GM18511 (cell line): Measurements from ENCODE around the gene GRB2.
"Not testable (repeated sequence)": the region's sequence is repeated elsewhere in the genome, so short reads cannot be mapped to it uniquely, and the experiment has no call there.

Experiments used
- ATAC-seq: cut with Tn5 transposase; IDR thresholded peaks from one replicate; pipeline ENCODE4 v1.9.1; 2021; ENCODE audit warnings: mild to moderate bottlenecking, moderate library complexity; ENCODE audit not compliant: unreplicated experiment

The GRB2 gene

DNA sequence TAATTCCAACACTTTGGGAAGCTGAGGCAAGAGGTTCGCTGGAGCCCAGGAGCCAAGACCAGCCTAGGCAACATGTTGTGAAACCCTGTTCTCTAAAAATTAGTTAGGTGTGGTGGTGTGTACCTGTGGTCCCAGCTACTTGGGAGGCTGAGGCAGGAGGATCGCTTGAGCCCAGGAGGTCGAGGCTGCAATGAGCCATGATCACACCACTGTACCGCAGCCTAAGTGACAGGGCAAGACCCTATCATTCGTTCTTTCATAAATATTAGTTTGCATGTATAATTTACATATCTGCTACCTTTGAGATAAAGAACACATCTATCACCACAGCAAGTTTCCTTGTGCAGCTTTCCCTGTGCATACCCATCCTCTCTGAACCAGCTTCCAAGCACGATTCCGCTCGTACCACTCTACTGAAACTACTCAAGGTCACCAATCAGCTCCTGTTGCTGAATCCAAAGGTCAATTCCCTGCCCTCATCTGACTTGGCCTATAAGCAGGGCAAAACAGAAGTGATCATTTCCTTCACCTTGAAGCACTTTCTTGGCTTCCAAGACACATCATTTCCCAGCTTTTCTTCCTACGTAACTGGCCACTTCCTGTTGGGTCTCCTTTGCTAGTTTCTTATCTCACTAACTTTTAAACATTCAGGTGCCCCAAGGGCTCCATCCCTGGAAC, 49.1 kb downstream of the GRB2 start:
- ATAC-seq = no peak

DNA sequence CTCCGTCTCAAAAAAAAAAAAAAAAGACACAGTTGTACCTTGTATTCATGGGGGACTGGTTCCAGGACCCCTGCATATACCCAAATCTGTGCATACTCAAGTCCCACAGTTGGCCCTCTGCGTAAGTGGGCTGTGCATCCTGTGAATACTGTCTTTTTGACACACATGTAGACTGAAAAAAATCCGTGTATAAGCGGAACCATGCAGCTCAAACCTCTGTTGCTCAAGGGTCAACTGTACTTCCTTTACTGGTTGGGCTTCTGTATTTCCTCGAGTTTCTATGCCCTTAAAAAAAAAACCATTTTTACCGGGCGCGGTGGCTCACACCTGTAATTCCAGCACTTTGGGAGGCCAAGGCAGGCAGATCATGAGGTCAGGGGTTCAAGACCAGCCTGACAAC, 52.3 kb downstream of the GRB2 start:
- ATAC-seq = no peak

DNA sequence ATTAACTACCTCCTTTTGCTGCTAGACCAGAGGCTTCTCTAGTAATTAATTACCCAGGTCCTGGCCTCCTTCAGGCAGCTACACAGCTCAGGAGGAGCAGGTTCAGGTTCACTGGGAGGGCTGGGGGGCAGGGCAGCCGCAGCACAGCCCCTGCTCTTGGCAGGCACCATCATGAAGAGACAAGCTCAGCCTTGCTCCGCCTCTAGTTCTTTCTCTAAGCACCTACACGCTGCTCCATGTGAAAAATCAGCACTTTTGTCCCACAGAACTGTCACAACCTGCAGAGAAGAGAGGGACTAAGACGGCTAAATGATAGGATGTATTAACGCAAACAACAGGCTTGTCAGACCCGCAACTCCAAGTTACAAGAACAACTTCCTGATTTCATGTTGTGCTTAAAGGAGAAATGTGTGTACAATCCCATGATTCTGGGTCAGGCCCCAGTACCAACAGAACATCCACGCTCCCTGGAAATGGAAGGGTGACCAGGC, 53.4 kb downstream of the GRB2 start:
- no peak for ATAC-seq

DNA sequence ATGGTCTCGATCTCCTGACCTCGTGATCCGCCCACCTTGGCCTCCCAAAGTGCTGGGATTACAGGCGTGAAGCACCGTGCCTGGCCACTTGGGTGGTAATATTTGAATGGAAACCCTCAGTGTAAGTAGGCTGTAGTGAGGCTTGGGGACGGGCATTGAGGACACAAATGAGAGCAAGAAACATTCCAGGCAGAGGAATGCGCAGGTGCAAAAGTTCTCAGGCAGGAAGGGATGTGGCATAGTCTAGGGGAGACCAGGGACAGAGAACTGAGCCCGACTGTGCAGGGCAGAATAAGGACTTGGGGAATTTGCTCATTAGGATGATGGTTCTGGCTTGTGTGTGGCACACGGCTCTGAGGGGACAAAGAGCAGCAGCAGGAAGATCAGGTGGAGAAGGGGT, 54.8 kb downstream of the GRB2 start:
- no peak for ATAC-seq

DNA sequence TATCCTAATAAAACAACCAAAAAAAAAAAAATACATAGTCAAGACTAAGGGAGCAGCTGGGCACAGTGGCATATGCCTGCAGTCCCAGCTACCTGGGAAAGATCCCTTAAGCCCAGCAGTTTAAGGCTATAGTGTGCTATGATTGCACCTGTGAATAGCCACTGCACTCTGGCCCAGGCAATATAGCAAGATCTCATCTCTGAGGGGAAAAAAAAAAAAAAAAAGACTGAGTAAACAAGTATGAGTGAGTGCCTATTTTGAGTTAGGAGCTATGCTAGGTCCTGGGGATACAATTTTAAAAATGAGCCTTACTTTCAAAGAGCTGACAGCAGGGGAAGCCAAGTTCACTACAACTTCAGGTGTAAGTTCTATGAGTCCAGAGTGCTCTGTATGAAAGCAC, 55.4 kb downstream of the GRB2 start:
- ATAC-seq = no peak

DNA sequence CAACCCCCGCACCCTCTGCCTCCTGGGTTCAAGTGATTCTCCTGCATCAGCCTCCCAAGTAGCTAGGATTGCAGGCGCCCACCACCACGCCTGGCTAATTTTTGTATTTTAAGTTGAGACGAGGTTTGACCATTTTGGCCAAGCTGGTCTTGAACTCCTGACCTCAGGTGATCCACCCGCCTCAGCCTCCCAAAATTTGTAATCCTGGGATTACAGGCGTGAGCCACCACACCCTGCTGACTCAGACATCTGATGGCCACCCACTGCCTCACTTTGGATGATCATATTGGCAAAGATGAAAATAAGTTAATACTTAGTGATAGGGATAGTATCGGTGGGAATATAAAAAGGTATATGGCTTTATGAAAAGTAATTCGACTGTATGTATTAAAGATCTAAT, 55.9 kb downstream of the GRB2 start:
- no peak for ATAC-seq

DNA sequence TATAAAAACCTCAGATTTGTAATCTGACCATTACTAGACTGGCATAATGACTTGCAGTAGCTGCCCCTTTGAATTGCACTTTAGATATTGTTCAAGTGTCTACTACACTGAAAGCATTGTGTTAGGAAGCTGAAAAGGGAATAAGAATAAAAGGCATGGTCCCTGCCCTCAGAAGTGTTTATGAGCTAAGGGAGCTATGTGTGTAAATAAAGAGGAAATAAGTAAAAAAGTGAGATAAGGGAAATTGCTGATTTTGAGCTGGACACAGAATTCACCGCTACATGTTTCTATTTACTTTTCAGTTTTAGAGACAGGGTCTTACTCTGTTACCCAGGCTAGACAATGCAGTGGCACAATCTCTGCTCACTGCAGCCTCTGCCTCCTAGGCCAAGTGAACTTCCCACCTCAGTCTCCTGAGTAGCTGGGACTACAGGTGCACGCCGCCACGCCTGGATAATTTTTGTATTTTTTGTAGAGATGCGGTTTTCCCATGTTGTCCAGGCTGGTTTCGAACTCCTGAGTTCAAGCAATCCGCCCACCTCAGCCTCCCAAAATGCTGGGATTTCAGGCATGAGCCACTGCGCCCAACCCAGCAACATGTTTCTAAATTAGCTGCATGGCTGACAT, 57.0 kb downstream of the GRB2 start:
- ATAC-seq = no peak

DNA sequence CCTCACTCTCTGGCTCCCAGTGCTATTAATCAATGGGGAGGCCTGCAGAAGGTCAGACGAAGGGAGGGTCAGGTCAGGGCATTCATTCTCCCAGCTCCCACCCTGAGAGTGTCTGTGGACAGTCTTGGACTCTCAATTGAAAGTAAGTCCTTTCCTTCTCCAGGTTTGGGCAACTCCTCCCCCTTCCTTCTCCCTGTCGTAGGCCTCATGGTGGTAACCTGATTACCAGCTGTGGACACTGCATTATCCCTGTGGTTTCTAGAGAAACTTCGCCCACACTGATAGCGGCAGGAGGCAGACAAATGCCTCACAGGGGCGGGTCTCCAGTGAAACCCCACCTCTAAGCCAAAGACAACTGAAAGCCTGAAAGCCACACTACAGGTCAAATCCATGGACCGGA, 58.6 kb downstream of the GRB2 start:
- ATAC-seq = no peak

DNA sequence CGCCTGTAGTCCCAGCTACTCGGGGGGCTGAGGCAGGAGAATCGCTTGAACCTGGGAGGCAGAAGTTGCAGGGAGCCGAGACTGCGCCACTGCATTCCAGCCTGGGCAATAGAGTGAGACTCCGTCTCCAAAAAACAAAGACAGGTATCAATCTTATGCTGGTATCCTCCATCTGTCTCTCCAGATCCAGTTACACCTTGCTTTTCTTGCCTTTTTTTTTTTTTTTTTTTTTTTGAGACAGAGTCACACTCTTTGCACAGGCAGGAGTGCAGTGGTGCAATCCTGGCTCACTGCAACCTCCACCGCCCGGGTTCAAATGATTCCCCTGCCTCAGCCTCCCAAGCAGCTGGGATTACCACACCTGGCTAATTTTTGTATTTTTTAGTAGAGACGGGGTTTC, 59.1 kb downstream of the GRB2 start:
- ATAC-seq = not testable (repeated sequence)

DNA sequence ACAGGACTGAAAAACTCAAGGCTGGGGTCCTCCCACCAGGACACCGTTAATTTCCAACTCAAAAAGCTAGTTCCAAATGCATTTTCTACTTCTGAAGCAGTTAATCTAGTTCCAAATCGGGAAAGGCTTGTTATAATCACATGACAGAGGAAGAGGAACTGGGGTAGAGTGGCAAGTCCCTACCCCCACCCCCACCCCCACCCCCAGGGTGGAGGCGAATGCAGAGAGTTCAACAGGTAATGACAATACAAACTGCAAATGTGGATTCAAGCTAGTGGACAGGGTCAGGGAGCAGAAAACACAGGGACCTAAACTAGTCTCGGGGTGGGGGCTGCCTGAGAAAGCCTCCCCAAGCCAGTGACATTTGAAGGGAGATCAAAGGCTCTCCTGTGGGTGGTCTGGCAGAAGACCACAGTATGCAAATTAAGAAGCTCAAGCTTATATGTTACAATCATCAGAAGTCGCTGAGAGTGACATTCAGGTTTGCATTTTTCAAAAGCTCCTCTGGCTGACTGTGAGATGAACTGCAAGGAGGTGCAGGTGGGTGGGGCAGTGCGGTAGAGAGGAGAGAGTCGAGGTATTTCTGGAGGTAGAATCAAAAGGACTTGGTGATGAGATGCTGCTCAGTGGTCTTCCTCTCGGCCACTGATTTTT, 59.8 kb downstream of the GRB2 start:
- peak; percentile 62 for ATAC-seq

DNA sequence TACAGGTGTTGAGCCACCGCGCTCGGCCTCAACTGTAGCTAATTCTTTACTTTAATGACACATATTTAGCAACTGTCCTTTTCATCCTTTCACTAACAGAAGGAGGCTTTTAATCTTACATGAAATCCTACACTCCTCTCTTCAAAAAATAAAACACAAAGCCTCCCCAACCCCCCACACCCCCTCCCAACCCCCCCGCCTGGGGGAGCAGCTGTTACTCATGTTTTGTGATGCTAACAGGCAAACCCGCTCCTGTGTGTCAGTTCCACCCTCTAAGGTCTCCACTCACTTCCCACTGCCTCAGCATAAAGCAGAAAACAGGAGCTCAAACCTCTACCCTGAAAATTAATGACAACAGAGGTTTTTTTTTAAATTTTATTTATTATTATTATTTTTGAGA, 60.8 kb downstream of the GRB2 start:
- ATAC-seq = no peak

DNA sequence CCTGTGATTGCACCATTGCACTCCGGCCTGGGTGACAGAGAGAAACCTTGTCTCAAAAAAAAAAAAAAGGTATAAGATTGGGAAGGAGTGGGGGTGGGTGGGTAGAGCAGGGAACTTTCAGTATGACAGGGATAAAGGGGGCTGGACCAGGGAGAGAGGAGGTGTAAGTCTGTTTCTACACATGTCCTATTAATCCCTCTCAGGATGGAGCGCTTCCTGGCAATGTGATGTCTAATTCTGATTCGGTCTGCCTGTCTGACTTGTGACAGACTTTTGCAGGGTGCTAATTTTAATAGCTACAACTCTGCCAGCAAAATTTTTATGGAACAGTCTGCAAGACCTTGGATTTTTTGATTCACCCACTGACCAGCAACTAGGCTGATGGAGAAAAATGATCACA, 62.5 kb downstream of the GRB2 start:
- ATAC-seq = no peak

DNA sequence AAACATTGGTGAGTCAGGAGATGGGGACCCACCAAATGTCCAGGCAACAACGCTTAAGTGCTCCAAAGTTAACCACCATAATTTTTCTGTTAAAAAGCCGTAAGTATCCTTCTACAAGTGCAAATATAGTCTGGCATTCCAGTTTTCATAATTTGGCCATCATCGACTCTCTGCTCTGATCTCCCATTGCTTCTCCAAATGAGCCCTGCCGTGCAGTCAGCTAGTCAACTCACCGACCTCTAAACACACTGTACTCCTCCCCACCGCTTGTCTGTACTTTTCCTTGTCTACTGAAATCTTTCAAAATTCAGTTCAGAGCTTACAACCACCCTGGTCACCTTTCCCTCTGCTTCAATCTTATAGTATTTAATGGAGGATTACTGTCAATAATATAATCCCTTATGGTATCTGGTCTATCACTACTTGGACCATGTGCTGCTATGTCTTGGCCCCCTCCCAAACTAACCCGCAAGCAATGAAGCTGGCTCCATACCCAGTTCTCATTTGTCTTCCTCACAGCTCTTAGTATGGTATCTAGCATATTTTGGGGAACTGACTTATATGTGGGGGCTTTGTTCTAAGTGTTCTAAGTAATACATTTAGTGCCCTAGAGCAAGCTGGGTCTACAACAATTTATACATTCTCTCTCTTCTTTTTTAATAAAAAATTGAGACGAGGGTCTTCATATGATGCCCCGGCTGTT, 63.5 kb downstream of the GRB2 start:
- ATAC-seq = no peak

DNA sequence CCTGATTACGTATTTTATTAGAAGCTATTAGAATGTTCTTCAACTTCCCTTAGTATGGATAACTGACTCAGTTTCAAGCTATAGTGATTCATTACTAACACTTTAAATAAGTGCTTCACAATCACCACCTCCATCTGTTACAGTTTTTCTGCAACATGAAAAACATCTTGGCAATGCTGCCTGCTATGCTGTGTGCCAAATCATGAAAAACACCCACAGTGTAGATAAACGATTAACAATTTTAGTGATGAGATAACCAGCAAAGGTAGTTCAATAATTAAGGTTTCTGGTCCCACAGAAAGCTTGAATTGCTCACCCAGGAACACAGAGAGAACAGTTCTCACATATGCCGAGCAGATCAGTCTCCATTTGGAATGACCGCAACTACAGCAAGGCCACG, 64.8 kb downstream of the GRB2 start:
- ATAC-seq = no peak

DNA sequence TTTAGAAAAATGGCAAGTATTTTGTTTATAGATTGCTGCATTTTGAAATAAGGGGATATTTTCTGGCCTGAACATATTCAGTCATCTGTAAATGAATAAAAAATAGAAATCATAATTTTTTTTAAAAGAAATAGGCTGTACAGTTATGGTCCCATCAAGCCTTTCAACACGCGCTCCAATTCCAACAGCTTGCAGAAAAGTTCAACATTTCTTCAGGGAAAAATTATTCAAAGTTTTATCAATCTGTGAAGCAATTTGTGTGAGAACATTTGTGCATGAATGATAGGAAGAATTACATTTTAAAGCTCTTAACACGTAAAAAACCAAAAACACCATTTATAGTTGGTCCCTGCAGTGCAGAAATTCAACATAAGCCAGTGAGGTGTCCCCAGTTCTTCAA, 65.5 kb downstream of the GRB2 start:
- ATAC-seq = no peak

DNA sequence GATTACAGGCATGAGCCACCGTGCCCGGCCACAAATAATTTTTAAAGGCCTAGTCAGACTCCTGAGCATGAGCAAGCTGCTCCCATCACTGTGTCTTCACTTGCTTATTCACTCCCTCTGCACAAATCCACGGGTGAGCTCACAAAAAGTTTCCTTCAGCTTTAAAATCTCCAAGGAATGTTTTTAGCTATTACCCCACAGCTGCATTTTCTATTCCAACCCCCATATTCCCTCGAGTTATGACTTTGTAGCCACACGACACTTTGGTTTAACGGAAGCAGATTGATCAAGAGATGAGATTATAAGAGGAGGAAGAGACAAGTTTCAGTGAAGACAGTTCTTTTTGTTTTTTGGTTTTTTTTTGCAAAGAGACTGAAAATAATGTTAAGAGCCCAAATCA, 67.1 kb downstream of the GRB2 start:
- ATAC-seq = no peak

DNA sequence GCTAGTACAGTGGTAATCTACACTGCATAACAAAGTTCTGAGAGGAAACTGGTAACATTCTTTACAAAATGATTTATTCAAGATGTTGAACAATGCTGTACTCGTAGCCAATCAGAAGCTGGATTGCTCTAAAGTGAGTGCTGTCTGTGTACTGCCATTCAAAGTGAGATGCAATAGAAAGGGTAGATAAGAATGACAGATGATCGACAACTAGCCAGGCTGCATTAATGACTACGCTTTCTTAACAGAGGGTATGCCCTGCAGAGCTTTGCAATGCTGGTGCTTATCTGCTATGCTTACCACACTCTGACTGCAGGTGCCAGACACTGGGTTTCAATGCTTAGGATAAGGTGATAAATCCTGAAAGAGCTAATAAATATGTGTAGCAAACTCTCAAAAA, 70.2 kb downstream of the GRB2 start:
- no peak for ATAC-seq

DNA sequence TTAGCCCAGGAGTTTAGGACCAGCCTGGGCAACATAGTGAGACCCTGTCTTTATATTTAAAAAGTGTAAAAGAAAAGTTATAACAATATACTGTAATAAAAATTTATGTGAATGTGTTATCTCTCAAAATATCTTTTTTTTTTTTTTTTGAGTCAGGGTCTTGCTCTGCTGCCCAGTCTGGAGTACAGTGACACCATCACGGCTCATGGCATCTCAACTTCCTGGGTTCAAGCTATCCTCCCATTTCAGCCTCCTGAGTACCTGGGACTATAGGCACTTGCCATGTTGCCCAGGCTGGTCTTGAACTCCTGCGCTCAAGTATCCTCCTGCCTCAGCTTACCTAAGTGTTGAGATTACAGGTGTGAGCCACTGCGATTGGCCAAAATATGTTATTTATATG, 70.8 kb downstream of the GRB2 start:
- no peak for ATAC-seq

DNA sequence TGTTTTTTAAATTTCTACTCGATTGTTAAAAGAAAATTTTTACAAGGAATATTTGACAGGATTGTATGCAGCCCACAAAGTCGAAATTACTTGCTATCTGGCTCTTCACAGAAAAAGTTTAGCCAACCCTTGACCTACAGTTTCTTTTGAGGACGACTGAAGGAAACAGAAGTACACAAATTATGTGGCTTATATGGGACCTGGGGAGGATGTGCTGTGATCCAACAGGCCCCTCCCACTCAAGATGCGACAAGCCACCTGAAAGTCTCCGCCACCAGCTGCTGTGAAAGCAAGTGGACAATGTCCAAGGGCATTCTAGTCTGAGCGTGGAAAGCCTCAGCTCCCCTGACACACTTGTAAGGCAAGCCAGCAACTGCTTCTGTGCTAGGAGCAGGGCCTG, 73.8 kb downstream of the GRB2 start:
- ATAC-seq = no peak

DNA sequence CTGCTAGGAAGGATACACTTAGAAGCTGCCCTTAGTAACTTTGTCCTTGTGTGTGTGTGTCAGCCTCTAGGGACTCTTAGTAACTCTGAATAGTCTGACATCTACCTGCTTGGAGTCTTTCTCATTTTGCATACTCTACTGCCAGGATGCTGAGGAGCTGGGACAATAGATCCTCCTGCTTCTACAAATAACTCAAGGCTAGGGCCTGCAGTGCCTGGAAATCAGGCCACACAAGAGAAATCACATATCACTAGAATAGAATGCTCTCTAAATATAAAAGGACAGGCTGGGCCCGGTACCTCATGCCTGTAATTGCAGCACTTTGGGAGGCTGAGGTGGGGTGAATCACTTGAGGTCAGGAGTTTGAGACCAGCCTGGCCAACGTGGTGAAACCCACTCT, 77.7 kb downstream of the GRB2 start:
- no peak for ATAC-seq

DNA sequence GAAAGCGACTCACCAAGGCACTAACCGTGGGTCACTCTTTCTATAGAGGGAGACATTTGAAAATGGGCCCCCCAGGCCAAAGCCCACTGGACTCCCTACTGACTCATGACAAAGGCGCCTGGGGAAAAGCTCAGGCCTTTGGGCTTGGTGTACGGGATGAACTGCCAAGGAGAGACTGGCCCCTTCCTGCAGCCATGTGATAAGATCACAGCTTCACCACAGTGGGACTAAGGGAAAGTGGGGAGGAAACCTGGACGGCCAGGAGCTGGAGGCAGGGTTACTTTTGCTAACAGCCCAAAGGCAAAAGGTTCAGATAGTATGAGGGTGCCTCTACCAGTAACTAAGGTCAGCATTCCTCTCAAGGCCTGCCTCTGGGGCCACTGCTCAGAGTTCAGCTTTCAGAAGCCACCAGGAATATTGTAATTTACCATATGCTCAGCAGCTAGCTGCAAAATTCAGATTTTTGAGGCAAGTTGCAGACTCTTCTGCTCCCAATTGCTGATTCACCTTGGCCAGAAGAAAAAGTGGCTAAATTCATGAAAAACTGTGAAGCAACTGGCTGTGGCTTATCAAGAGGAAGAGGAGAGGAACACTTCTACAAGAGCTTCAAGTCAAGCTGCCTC, 79.1 kb downstream of the GRB2 start:
- no peak for ATAC-seq
